GM21723 (cell line): ENCODE results near the gene ARHGAP25.

Experiments
- ATAC-seq: cut with Tn5 transposase; IDR thresholded peaks from one replicate; pipeline ENCODE4 v1.9.1; 2021; ENCODE audit warnings: mild to moderate bottlenecking, moderate library complexity; ENCODE audit not compliant: unreplicated experiment

The ARHGAP25 gene

DNA sequence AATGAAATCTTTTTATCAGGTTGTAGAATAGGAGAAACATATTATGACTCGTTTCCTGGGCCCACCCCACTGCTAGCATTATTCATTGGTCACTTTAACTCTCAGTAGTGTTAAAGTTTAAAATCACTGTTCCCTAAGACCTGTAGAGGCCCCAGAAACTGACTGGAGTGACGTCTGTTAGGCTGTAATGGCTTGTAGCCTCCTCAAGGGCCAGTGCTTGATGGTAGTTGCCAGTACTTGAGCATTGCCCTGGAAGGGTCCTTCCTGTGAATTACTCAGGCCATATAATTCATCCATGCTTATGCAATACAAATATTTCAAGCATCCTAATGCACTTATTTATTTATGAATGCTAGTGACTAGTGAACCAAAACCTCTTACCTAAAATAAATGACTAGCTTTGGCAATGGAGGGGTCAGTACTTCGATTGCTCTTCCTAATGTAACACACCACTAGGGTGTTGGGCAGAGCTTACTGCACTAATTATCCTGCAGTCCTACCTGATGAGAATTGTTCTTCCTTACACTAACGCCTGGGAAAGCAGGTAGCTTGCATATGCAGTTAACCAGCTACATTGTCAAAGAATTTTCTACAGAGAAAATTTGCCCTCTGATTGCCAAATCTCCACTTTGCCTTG is 31.2 kb downstream of the ARHGAP25 start:
- no peak for ATAC-seq

- ATAC-seq = peak; percentile 40
Measured at GRCh38 chr2:68766376-68766845, 31.8 kb downstream of the ARHGAP25 start.

- peak; percentile 44 for ATAC-seq
Measured at GRCh38 chr2:68767031-68767961, 32.7 kb downstream of the ARHGAP25 start.

GRCh38 chr2:68767996-68768395 is 33.4 kb downstream of the ARHGAP25 start:
- ATAC-seq = no peak

- ATAC-seq = no peak
Measured at GRCh38 chr2:68768461-68768860, 33.9 kb downstream of the ARHGAP25 start.

DNA sequence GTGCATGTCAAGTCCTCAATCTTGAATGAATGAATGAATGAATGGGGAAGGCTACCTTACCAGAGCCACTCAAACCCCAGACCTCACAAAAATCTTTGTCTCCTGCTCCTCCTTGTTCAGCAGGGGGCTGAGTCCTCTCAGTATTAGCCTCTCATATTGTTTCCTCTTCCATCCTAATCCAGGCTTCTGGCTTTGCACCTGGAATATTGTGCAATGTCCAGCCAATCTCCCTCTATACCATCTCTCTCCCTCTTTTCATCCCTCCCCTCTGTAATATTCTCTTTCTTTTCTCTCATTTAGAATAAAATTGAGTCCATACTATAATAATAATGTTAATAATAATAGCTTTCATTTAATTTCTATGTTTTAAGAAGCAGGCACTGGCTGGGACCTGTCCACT is 34.3 kb downstream of the ARHGAP25 start:
- ATAC-seq = no peak

DNA sequence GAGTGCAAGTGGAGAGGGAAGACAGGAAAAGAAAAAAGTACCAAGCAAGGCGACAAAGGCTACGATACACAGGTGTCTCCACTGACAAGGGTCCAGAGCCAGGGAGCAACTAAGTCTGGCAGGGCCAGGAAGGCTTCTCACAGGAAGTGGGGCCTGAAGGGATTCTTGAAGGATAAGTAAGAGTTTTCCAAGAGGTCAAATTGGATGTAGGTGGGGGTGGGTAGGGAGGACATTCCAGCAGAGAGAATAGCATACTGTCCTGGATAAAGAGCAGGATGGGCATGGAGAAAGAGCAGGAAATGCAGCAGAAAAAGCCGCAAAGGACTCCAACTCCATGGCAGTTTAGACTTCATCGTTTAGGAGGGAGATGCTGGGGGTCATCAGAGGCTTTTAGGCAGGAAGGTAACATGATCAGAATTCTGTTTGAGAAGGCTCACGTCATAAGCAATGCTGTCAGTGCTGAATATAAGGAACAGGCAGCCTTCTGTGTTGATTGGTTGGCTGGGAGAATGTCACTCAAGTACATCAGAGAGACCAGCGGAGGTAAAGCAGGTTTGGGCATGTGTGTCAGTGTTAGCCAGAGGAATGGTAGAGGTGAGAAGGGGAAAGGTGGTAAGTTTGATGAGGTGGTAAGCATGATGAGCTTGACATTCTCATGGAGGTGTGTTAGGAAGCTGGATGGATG is 35.1 kb downstream of the ARHGAP25 start:
- no peak for ATAC-seq

GRCh38 chr2:68770271-68771111 is 35.9 kb downstream of the ARHGAP25 start:
- no peak for ATAC-seq

DNA sequence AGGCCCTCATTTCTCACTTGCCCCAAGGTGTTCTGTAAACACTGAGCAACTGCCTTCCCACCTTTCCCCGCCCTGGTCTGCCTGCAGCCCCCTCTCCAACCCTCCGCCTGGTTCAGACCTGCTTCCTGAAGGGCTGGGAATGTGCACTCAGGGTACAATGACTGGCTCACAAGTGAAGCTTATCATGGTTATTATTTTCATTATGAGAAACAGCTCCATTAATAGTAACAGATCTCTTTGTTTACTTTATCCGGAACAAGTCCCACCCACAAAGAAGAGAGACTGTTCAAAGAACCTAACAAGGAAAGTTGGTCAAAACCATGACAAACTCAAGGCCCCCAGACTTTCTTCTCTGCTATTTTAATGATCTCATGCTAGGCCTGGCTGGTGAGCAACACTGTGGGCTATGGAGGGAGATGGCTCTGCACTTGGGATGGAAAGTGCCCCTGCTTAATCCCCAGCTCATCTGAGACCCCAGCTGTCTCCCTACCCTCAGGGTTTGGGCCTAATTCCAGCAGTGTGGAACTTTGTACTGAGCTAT is 36.7 kb downstream of the ARHGAP25 start:
- ATAC-seq = no peak

GRCh38 chr2:68772109-68772508 is 37.5 kb downstream of the ARHGAP25 start:
- no peak for ATAC-seq

DNA sequence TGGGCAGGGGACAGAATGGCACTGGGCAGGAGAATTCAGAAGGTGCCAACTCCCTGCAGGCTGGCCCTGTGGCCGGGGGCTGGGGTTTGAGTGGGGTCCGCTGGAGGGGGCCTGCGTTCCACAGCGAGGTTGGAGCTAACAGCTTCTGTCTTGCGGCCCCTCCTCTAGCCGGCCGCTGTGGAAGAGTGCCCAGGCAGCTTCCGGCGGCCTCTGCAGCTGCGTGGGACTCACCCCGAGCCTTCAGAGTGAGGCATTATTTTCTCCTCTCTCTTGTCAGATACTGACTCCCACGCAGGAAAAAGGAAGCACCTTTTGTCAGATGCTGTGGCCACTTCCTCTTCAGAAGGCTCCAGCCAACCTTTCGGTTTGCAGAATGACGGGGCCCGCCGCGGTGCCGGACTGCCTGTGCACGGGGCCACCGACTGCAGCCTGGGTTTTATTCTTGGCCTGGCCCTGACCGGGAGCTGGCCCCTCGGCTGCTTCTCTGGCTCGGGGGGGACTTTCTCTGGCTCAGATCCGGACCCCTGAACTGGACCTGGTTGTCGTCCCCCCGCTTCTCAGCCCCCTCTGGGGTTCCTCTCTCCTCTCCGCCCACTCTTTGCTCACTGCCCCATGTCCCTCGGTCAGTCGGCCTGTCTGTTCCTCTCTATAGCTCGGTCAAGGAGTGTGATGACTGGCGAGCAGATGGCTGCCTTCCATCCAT is 40.1 kb downstream of the ARHGAP25 start:
- peak; percentile 89 for ATAC-seq

GRCh38 chr2:68775272-68775842 is 40.7 kb downstream of the ARHGAP25 start:
- ATAC-seq = no peak

GRCh38 chr2:68776124-68776523 is 41.5 kb downstream of the ARHGAP25 start:
- no peak for ATAC-seq

- ATAC-seq = no peak
Measured at GRCh38 chr2:68779595-68779994, 45.0 kb downstream of the ARHGAP25 start.

DNA sequence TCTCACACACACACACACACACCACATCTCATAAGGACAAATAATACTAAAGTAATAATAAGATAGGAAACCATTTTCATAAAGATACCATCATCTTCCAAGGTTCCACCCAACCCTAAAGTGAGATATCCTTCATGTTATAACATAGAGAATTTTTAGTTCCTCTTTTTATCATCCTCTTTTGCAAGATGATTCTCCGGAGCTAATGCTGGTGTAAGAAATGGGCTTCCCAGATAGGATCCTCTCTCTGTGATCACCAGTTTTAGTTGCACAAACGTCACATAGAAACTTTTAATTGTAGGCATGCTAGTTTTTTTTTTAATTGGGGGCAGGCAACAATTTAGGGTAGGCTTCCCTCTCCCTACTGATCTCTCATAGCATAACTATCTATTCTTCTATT is 49.6 kb downstream of the ARHGAP25 start:
- ATAC-seq = no peak

DNA sequence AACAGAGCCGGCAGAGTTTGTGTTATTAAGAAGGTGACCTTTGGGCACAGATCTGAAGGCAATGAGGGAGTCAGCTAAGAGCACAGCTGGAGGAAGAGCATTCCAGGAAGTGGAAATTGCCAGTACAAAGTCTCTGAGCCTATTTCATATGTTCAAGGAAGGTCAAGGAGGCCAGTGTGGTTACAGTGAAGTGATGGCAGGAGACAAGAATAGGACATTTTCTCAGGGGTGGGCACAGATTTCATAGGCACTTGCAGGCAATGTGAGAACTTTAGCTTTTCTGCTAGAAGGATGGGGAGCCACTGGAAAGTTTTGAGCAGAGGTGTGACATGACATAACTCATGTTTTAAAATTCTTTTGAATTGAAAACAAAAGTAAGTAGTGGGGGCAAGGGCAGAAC is 50.3 kb downstream of the ARHGAP25 start:
- ATAC-seq = no peak

DNA sequence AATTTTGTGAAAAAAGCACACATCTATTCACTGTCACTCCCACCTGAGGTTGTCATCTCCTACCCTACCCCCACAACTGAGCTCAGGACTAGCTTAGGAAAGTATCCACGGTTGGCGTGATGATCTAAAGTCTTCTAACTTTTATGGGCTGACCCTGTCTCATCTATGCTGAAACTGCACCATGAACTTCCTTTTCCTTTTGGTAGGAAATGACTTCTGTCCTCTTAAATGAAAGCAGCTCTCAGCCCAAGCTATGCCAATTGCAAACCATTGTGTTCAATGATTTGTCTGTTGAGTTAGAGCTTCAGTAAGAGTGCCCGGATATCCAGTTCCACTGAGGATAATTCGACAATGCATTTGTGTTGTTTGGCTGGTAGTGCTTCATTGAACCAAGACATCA is 52.7 kb downstream of the ARHGAP25 start:
- no peak for ATAC-seq

GRCh38 chr2:68789603-68790002 is 55.0 kb downstream of the ARHGAP25 start:
- peak; percentile 100 for ATAC-seq

DNA sequence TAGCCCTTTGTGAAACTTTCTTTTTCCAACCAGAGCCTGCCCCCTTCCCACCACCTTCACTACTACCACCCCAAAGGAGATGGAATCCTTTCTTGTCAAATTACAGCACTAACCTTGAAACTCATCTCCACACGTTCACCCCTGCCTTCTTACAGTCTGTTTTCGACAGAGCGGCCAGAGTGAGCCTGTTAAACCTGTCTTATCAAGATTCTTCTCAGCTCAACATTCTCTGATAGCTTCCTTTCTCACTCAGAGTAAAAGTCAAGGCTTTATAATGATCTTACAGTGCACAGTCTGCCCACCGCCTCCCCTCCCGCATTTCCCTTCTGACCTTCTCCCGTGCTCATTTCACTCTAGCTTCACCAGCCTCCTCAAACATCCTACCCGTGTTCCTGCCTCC is 56.0 kb downstream of the ARHGAP25 start:
- ATAC-seq = no peak
